ENCODE measurements around the gene CSMD2.

DNA sequence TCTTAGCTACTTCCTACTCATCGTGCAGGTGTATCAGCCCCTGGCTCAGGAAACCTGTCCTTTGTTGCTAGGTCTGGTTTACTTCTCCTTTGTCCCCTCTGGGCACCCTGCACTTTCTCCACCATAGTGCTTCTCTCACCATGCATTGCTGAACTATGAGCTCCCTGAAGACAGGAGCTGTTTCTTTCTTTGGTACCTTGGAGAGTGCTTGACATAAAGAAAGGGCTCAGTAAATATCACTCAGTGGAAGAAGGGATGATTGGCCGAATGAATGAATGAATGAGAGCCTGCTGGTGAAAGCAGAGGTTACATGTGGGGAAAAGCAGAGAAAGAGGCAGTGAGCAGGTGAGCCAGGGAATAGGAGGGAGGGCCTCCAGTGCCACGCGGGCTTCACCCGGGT lies 310.9 kb downstream of the CSMD2 start:
- no peak for TF ChIP-seq POLR2A (IDR thresholded peaks at IDR 0.05)
- TF ChIP-seq, protein P1, sequence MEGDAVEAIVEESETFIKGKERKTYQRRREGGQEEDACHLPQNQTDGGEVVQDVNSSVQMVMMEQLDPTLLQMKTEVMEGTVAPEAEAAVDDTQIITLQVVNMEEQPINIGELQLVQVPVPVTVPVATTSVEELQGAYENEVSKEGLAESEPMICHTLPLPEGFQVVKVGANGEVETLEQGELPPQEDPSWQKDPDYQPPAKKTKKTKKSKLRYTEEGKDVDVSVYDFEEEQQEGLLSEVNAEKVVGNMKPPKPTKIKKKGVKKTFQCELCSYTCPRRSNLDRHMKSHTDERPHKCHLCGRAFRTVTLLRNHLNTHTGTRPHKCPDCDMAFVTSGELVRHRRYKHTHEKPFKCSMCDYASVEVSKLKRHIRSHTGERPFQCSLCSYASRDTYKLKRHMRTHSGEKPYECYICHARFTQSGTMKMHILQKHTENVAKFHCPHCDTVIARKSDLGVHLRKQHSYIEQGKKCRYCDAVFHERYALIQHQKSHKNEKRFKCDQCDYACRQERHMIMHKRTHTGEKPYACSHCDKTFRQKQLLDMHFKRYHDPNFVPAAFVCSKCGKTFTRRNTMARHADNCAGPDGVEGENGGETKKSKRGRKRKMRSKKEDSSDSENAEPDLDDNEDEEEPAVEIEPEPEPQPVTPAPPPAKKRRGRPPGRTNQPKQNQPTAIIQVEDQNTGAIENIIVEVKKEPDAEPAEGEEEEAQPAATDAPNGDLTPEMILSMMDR (IDR thresholded peaks at IDR 0.05 in 4 of 5, conservative IDR thresholded peaks at IDR 0.05 in 1 of 5) = no peak

Measured in gastrocnemius medialis (tissue), 4 donors.